ENCODE data around the gene CLTCL1.
"Not testable (repeated sequence)": the region's sequence is repeated elsewhere in the genome, so short reads cannot be mapped to it uniquely, and the experiment has no call there.

Gene CLTCL1

GRCh38 chr22:19214078-19214473 lies 77.4 kb downstream of the CLTCL1 start:
- DNase-seq, result no peak

GRCh38 chr22:19213442-19214077 lies 78.0 kb downstream of the CLTCL1 start:
- no peak for DNase-seq

GRCh38 chr22:19213001-19213400 lies 78.5 kb downstream of the CLTCL1 start:
- no peak for DNase-seq

- DNase-seq, result no peak
These were observed 79.1 kb downstream of the CLTCL1 start for GRCh38 chr22:19212302-19212870.

GRCh38 chr22:19210188-19210587 lies 81.3 kb downstream of the CLTCL1 start:
- DNase-seq, result no peak

GRCh38 chr22:19208287-19208847 lies 83.2 kb downstream of the CLTCL1 start:
- no peak for DNase-seq

- DNase-seq, result no peak
These were observed 83.6 kb downstream of the CLTCL1 start for GRCh38 chr22:19207884-19208283.

GRCh38 chr22:19207401-19207808 lies 84.1 kb downstream of the CLTCL1 start:
- DNase-seq, result no peak

GRCh38 chr22:19206287-19206686 lies 85.2 kb downstream of the CLTCL1 start:
- no peak for DNase-seq

- no peak for DNase-seq
These were observed 86.9 kb downstream of the CLTCL1 start for GRCh38 chr22:19204640-19205039.

- DNase-seq, result no peak
These were observed 87.7 kb downstream of the CLTCL1 start for GRCh38 chr22:19203834-19204233.

GRCh38 chr22:19202799-19203186 lies 88.7 kb downstream of the CLTCL1 start:
- DNase-seq, result not testable (repeated sequence)

GRCh38 chr22:19201869-19202798 lies 89.4 kb downstream of the CLTCL1 start:
- DNase-seq, result no peak

- DNase-seq, result no peak
These were observed 90.2 kb downstream of the CLTCL1 start for GRCh38 chr22:19201130-19201868.

GRCh38 chr22:19199479-19199878 lies 92.0 kb downstream of the CLTCL1 start:
- no peak for DNase-seq

- no peak for DNase-seq
These were observed 93.3 kb downstream of the CLTCL1 start for GRCh38 chr22:19197997-19198865.

GRCh38 chr22:19196841-19197612 lies 94.5 kb downstream of the CLTCL1 start:
- no peak for DNase-seq

GRCh38 chr22:19195796-19196731 lies 95.5 kb downstream of the CLTCL1 start:
- DNase-seq, result no peak

GRCh38 chr22:19194766-19195536 lies 96.6 kb downstream of the CLTCL1 start:
- DNase-seq, result no peak
